Fibroblast of lung (primary cell): Measurements from ENCODE around the gene C22orf23.

Experiments
- CTCF ChIP-seq, 2 donors: IDR thresholded peaks in 1 of 2; conservative IDR thresholded peaks in 1 of 2; 1 replicate in 1 of 2; 2 replicates in 1 of 2; pipeline ENCODE4 v1.5.1; 2011 to 2012; ENCODE audit warnings: low read length in 2 of 2, control low read depth in 1 of 2, inconsistent platforms in 1 of 2, low read depth in 1 of 2, mild to moderate bottlenecking in 1 of 2
- EZH2 ChIP-seq: IDR thresholded peaks from 2 replicates; pipeline ENCODE4 v1.5.1; 2012; ENCODE audit warnings: low read length, control low read depth, mild to moderate bottlenecking; ENCODE audit errors: missing control alignments

- TF ChIP-seq CTCF (conservative IDR thresholded peaks at IDR 0.05 in 1 of 2, IDR thresholded peaks at IDR 0.05 in 1 of 2; ENCODE audit: low read depth in 1 of 2, low read length in 2 of 2) = no peak
- TF ChIP-seq EZH2 = no peak
Observed at GRCh38 chr22:37996515-37997246, 43.3 kb upstream of the C22orf23 start.
